Activated CD4-positive, alpha-beta T cell treated with anti-CD3 and anti-CD28 coated beads for 48 hours (primary cell): ENCODE data around the gene RAD51B.

ENCODE experiments used
- DNase-seq: peaks from one replicate; pipeline ENCODE4 v3.0.0-alpha.2; 2020

Gene RAD51B

GRCh38 chr14:68569970-68570409 is 750.4 kb downstream of the RAD51B start:
- DNase-seq, result no peak

DNA sequence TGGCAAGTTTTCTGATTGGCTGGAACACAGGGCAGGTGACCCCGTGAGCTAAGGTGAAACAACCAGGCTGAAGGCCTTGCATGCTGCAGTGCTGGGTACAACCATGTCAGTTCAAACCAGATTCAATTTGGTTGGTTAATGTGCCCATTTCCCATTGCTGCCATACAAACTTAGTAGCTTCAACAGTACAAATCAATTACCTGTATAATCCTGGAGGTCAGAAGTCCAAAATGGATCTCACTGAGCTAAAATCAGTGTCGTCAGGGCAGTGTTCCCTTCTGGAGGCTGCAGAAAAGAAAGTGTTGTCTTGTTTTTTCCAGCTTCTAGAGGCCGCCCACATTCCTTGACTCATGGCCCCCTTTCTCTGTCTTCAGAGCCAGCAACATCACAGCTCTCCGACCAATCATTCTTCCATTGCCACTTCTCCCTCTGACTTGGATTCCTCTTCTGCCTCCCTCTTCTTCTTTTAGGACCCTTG is 751.6 kb downstream of the RAD51B start:
- DNase-seq, result no peak

DNA sequence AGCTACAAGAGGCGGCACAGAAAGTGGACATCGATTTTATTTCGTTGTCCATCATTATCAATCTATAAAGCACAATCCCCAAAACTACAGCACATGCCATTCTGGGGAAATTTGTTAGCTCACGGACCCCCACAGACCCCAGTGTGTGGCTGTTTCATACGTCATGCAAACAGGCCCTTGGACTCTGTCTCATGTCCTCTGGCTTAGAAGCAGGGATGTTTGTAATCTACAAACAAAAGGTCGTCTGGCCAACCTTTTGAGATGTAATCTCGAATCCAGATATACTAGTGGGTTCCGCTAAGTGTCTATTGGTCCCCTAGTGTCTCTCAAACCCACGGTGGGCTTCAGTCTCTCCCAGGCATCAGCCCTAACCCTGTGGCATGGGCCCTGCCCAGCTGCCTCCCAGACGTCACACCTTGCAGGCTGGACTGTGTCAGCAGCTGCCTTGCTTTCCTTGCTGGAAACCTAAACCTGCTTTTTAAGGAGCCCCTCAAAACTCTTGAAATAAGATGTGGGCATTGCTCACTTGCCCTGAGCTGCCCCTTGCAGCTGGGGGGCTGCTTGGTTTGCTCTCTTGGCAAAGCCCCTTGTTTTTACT is 752.4 kb downstream of the RAD51B start:
- DNase-seq, result no peak

DNA sequence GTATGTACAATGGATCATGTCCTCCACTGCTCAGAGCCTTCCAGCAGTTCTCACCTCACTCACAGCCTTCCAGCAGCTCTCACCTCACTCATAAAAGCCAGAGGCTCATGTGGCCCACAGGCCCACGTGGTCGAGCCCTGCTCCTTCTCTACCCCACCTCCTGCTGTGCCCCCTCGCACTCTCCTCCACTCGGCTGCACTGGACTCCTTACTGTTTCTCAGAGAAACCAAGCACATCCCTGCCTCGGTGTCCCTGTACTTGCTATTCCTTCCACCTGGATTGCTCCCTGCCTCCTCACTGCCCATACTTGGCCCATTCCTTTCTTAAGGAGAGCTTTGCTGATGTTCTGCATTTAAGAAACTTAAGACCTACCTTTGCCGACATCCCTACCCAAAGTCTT is 753.5 kb downstream of the RAD51B start:
- DNase-seq, result no peak

DNA sequence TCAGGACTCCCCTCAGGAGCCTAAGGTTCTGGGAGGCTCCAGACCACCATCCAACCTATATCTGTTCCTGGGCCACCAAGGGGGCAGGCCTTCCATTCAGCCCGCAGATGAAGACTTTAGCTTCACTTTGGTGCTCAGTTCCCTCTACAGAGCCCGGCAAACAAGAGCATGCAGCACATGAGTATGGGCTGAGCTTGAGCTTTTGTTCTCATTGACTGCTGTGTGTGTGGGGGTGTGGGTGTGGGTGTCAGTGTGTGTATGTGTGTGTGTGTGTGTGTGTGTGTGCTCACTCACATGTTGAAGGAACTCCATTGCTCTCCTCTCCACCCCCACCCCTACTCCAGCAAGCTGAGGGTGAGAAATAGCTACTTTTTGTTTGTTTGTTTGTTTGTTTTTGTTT is 754.1 kb downstream of the RAD51B start:
- no peak for DNase-seq

DNA sequence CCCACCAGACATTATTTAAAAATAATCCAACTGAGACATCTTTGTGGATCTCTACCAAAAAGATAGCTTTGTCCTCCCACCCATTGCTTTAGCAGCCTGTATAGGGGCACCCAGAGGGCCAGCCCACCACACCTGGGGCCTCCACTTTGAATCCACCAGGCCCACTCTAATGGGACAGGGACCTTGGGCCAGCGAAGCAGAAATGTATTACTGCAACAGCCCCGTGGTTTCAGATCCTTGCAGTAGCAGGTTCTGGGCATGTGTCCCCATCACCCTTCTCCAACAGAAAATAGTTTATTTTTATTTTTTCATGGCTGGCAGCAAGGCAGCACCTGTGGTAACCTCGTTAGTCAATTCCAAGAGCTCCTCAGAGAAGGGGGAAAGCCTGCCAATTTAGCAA is 754.9 kb downstream of the RAD51B start:
- DNase-seq, result no peak

- no peak for DNase-seq
Measured at GRCh38 chr14:68574906-68575305, 755.3 kb downstream of the RAD51B start.

GRCh38 chr14:68575426-68575825 is 755.8 kb downstream of the RAD51B start:
- DNase-seq, result no peak

DNA sequence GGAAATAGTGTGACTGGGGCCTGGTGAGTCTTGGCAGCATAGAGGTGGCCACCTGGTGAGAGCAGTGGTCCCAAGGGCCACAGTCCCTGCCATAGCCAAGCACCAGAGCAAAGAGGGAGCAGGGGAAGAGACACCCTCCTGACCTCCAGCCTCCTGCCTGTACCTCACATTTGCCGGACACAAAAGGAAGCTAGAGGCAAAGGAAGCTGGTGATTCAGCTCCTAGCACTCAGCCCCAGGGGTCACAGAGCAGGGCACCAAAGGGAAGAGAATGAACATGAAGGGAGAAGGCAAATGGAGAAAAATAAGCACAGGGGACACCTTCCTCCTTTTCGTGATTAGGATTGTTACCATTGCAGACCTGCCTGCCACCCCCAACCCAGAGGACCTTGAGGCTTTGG is 756.5 kb downstream of the RAD51B start:
- no peak for DNase-seq

GRCh38 chr14:68576496-68577244 is 757.1 kb downstream of the RAD51B start:
- DNase-seq, result no peak

DNA sequence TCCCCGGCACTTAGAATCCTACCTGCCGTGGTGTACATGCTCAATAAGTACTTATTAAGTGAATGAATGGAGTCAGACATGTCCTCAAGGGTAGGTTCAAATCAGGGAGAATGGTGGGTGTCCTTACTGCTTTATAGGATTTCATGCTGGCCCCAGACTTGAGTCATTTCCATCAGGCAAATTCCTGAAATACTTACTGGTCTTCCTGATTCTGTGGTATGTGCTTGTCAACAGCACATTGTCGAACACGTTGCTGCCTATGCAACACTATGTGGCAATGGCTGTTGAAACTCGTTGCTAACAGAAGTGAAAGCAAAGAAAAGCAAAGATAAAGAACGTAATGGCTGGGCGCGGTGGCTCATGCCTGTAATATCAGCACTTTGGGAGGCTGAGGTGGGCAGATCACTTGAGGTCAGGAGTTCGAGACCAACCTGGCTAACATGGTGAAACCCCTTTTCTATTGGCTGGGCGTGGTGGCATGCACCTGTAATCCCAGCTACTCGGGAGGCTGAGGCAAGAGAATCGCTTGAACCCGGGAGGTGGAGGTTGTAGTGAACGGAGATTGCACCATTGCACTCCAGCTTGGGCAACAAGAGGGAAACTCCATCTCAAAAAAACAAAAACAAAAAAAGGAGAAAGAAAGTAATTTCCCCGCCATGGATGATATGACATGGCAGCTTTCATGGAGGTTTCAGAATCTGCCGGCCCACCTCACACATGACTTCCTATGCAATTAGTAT is 758.4 kb downstream of the RAD51B start:
- no peak for DNase-seq

DNA sequence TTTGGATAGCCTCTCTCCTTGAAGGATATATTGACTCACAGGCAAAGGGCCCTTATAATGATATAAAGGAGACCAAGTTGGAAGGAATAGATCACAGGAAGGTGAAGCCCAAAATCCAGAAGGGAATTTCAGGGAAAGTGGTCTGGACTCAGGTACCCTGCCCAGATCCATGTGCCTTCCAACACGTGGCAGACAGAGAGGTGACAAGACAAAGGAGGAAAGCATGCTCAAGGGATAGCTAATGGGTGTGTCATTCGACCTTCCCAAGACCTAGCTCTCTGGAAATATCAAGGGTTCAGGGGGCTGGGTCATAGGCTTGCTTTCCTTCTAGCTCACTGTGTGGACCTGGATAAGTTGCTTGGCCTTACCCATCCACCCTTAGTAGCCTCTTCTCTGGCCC is 759.0 kb downstream of the RAD51B start:
- DNase-seq, result no peak

- DNase-seq, result no peak
Measured at GRCh38 chr14:68580096-68580645, 760.6 kb downstream of the RAD51B start.

DNA sequence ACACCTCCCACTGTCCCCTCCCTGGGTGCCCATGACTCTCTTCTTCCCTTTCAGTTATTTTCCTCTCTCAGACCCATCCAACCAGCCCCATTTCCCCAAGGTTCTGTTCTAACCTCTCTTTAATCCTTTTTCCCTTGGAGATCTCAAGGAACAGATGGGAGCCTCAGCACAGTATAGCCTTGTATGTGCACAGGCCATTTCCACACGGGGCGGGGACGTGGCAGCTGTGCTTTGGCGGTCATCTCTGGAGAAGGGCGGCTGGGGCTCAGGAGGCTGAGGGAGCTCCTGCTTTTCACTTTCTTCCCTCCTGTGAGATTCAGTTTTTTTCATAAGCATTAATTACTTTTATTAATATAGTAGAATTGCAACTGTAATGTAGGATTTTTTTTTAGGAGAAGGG is 761.1 kb downstream of the RAD51B start:
- no peak for DNase-seq

DNA sequence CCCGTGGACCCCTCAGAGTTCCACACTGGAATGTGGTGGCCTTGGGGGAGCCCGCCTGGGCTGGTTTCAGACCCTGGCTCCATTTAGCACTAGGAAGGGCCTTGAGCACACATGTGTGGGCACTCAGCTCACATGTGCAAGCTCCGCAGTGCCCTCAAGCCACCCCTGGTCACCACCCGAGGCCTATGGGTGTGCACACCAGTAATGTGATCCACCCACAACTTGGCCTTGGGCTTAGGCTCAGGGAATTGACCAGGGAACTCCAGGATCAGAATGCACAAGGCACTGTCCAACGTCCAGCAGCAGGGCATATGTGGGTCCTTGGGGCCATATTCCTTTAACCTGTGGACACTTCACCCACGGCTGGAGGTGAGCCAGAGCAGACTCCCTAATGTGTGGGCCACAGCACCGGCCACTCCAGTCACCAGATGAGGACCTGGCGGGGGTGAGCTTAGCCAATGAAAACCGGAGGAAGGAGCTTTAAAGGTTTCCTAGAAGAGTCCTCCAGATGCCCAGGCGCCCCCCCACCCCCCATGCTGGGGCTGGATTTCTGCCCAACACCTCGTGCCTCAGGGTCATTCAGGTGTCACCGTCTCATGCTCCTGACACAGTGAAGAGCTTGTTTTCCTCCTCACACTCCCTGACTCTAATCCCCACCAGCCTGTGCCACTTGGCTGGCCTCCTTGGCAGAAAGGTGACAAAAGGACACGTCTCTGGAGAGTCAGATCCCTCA is 764.1 kb downstream of the RAD51B start:
- no peak for DNase-seq

DNA sequence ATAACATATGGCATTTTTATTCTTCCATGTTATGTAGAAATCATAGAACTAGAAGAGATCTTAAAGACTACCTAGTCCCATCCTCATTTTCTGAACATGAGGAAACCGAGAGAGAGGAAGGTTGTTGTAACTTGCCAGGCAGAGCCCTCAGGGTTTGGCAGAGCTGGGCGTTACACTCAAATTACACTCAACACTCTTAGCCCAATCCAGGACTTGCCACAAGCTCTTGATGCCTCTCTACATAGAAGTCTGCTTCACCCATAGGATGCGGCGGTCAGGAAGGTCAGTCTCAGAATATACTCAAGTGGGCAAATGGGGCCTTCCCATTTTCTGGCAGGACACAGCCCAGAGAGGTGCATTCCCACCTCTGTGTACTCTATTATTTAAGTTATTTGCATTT is 765.2 kb downstream of the RAD51B start:
- DNase-seq, result no peak

- no peak for DNase-seq
Measured at GRCh38 chr14:68585690-68586089, 766.1 kb downstream of the RAD51B start.

DNA sequence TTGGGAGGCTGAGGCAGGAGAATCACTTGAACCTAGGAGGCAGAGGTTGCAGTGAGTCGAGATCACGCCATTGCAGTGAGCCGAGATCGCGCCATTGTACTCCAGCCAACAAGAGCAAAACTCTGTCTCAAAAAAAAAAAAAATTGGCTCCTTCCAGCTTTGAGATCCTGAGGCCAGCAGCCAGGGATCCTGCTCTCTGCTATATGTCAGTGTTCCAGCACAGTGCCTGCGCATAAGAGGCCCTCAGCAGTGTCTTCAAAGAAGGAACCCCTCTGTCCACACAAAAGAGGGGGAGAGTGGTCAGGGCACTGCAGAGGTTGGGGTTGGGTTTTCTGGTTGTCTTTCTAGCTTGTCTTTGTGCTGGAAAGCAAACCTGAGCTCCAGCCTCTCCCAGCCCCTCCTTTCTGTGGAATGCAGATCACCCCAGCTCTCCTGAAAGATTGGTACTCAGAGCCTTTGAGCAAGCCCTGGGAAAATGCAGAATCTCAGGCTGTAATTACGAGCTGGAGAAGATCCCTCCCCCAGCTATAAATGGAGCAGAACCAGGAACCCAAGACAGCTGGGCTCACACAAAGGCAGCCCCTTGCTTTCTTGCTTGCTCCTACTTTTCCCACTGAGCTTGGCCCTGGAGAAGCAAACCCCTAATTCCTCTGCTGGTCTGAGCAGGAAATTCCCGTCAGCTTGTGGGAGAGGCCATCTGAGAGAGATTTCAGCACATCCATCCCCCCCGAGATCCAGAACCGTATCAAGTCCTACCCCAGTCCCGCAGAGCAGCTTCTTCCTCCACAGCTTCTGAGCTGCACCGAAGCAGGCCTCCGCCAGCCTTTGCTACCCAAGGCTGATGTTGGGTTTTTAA is 767.5 kb downstream of the RAD51B start:
- no peak for DNase-seq

DNA sequence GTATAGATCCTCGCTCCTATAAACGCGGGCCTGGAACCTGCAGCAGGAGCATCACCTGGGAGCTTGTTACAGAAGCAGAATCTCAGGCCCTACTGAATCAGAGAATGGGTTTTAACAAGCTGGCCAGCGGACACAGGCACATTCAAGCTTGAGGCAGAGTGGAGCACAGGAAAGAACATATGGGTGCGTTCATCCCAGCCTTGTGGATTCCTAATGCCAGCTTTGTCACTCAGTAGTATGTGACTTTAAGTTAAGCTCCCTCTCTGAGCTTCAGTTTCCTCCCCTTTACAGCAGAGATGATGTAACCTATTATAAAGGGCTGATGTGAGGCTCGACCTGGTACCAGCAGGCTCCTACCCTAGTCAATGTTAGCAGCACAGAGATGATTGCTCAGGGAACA is 768.4 kb downstream of the RAD51B start:
- no peak for DNase-seq

- DNase-seq, result no peak
Measured at GRCh38 chr14:68589447-68590200, 770.0 kb downstream of the RAD51B start.

- DNase-seq, result no peak
Measured at GRCh38 chr14:68590201-68590522, 770.6 kb downstream of the RAD51B start.
